ENCODE data around the gene ROBO4. TPM values are rescaled to one million over a fixed set of nuclear protein-coding genes. Genes with fewer than 3 reads are reported as not detected.

ROBO4 gene
- total RNA-seq, 1 donor from 2014 or later = 6.3 TPM

DNA sequence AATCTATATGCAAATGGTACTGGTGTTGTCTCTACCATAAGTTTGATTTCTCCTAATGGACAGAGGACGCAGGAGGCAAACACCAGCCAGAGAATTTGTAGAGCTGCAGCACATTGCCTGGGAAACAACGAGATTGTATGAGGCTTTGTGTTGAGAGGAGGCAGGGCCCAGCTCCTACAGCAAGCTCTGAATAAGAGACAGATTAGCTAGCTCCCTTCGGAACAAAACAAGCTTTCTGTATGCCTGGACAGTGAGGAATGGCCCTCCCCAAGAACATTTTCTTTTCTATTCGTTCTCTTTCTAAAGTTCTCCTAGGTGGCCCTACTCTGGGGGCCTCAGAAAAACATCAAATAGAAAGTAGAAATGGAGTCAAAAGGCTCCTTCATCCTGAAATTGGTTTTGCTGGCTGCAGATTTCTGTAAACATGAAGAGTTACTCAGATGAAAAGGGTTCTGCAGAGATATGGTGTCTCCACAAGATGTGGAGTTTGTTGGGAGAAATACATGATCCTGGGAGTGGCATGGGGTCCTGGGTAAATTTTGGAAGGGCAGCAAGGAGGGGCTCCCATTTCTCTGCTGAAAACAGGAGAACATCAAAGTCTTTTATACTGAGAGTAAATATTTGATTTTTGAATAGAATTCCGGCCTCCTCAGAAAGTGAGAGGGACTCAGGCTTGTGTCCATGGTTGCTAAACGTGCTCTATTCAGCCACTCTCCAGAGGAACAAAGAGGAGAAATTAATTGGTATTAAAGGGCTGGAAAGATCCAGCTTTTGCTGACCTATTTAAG is 45.0 kb upstream of the ROBO4 start:
- Histone ChIP-seq H3K36me3 (ENCODE audit: control insufficient read depth, insufficient read depth, low read length) (no peaks in the 10 kb centered on the region), H3K4me3 (ENCODE audit: low read depth, low read length) (no peak overlapping the region), H3K27me3 (ENCODE audit: control insufficient read depth, insufficient read depth, low read length) (no peaks in the 10 kb centered on the region)
- TF ChIP-seq, protein P1, sequence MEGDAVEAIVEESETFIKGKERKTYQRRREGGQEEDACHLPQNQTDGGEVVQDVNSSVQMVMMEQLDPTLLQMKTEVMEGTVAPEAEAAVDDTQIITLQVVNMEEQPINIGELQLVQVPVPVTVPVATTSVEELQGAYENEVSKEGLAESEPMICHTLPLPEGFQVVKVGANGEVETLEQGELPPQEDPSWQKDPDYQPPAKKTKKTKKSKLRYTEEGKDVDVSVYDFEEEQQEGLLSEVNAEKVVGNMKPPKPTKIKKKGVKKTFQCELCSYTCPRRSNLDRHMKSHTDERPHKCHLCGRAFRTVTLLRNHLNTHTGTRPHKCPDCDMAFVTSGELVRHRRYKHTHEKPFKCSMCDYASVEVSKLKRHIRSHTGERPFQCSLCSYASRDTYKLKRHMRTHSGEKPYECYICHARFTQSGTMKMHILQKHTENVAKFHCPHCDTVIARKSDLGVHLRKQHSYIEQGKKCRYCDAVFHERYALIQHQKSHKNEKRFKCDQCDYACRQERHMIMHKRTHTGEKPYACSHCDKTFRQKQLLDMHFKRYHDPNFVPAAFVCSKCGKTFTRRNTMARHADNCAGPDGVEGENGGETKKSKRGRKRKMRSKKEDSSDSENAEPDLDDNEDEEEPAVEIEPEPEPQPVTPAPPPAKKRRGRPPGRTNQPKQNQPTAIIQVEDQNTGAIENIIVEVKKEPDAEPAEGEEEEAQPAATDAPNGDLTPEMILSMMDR (IDR thresholded peaks at IDR 0.05; ENCODE audit: insufficient read depth, low read length, poor library complexity, severe bottlenecking) = no peak
- DNase-seq (ENCODE audit: low read depth) = no peak

DNA sequence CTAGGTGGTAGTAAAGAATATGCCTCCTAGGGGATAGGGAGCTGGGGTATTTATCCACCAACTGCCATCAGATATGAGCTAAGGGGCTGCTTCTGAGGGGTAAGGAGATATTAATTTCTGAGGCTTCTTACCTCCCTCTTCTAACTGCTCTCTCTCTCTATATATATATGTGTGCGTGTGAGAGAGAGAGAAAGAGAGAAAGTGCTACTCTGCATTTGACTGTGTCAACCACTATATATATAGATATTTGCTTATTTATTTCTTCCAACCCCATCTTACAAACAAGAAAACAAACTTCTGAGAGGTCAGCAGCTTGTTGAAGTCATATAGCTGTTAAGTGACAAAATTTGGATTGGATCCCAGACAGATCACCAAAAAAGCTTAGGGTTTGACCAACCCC is 44.0 kb upstream of the ROBO4 start:
- H3K36me3 ChIP-seq (ENCODE audit: control insufficient read depth, insufficient read depth, low read length) = no peaks in the 10 kb centered on the region
- no peaks in the 10 kb centered on the region for H3K27me3 ChIP-seq (ENCODE audit: control insufficient read depth, insufficient read depth, low read length)
- H3K4me3 ChIP-seq (ENCODE audit: low read depth, low read length) = no peak overlapping the region
- DNase-seq (ENCODE audit: low read depth) = no peak
- TF ChIP-seq, protein P1 (IDR thresholded peaks at IDR 0.05; ENCODE audit: insufficient read depth, low read length, poor library complexity, severe bottlenecking) = no peak

DNA sequence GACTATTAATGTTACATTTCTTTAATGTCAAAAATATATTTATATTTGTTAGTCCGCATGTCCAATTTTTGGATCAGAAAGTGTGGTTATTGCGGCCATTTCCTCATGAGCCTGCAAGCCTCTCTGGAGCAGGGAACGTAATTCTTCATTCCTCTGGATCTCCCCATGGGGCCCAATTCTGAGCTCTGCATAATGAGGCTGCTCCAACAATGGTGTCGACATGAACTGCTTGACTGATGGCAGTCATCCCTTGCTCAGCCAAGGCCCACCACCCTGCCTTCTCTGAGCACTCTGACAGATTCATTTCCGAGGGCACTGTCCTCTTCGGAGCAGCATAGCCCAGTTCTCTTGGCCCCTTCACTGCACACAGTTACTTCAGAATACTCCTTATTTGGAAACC is 41.3 kb upstream of the ROBO4 start:
- H3K27me3 ChIP-seq (ENCODE audit: control insufficient read depth, insufficient read depth, low read length) = no peaks in the 10 kb centered on the region
- no peaks in the 10 kb centered on the region for H3K36me3 ChIP-seq (ENCODE audit: control insufficient read depth, insufficient read depth, low read length)
- no peak overlapping the region for H3K4me3 ChIP-seq (ENCODE audit: low read depth, low read length)
- TF ChIP-seq, protein P1 (IDR thresholded peaks at IDR 0.05; ENCODE audit: insufficient read depth, low read length, poor library complexity, severe bottlenecking) = no peak
- no peak for DNase-seq (ENCODE audit: low read depth)

DNA sequence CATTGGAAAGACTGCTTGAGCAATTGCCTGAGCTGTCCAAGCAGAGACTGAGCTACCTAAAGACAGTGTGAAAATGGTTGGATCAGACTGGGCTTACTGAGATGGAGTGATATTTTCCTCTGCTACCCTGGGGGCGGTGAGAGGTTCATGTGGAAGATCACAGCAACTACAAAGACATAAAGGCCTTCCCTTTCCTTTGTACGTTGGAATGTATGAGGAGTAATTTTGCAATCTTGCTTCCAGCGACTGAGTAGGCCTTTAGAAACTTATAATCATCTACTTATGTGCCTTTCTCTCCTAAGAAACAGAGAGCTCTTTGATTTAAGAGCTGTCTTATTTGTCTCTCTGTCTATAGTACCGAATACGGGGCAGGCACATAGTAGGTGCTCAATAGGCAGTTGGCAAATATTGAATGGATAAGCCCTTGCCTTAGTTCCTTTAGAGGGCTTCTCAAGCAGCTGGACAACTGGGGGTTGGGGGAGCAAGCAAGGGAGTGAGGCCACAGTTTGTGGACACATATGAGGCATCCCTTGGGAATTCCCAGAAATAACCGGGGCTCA is 40.6 kb upstream of the ROBO4 start:
- Histone ChIP-seq H3K27me3 (ENCODE audit: control insufficient read depth, insufficient read depth, low read length) (no peaks in the 10 kb centered on the region), H3K36me3 (ENCODE audit: control insufficient read depth, insufficient read depth, low read length) (no peaks in the 10 kb centered on the region), H3K4me3 (ENCODE audit: low read depth, low read length) (no peak overlapping the region)
- DNase-seq (ENCODE audit: low read depth) = no peak
- TF ChIP-seq, protein P1 (IDR thresholded peaks at IDR 0.05; ENCODE audit: insufficient read depth, low read length, poor library complexity, severe bottlenecking) = no peak

DNA sequence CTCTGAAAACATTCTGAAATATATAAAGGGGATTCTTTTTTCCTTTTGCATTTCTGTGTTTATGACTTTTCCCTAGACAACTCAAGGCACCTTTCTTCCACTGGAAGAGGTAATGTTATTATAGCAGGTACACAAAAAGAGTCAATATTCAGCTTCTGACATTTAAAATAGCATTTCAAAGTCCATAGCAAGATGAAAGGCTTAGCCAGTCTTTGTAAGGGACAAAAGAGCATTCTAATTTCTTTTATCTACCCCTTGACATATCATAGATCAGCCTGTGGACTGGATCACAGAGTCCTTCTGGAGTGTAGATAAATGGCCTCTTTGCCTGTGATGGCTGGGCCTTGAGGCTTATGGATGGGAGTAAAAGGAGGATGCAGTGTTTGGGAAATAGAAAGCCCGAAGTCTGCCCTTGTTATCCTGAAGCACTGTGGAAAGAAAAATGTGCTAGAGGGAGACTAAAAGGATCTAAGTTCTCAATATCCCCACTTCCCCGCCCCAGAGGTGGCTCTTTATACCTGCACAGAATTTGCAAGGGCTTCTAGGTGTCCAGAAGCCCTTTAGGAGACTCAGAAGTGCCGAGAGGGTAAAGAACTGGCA is 39.8 kb upstream of the ROBO4 start:
- no peak for DNase-seq (ENCODE audit: low read depth)
- Histone ChIP-seq H3K36me3 (ENCODE audit: control insufficient read depth, insufficient read depth, low read length) (no peaks in the 10 kb centered on the region), H3K27me3 (ENCODE audit: control insufficient read depth, insufficient read depth, low read length) (no peaks in the 10 kb centered on the region), H3K4me3 (ENCODE audit: low read depth, low read length) (no peak overlapping the region)
- TF ChIP-seq, protein P1 (IDR thresholded peaks at IDR 0.05; ENCODE audit: insufficient read depth, low read length, poor library complexity, severe bottlenecking) = no peak
